HepG2 (cell line): Measurements from ENCODE around the gene DDC. TPM values are rescaled to one million over a fixed set of nuclear protein-coding genes. Genes with fewer than 3 reads are reported as not detected.

ENCODE experiments used
- ATAC-seq: fragments of 200-7000 bp; cut with Tn5 transposase; 3 replicates; pipeline ENCODE4 v1.9.1; 2020; ENCODE audit warnings: mild to moderate bottlenecking, moderate library complexity
- BruUV-seq: library from RNA; stranded (reverse); fragments of 400-500 nt; replicated peaks from 2 replicates; lab custom pipeline; 2021; lab: Mats Ljungman, UMichigan
- CTCF ChIA-PET: fragments of 300-600 bp; formaldehyde crosslinking; extraction: SDS; loops from one replicate; lab custom pipeline; 2021; ENCODE audit warnings: low total read pairs, inconsistent platforms, low intra/inter-chr PET ratio; lab: Yijun Ruan, JAX
- POLR2A ChIA-PET: fragments of 350-600 bp; sonication (Branson Sonifier 250); formaldehyde crosslinking; loops from one replicate; lab custom pipeline; 2020; ENCODE audit warnings: antibody characterized with exemption, inconsistent platforms; lab: Yijun Ruan, JAX
- DNase-seq: peaks from one replicate; pipeline ENCODE4 v3.0.0-alpha.2; 2015; ENCODE audit warnings: low spot score
- FAIRE-seq: peaks from 3 replicates; lab custom pipeline; 2011; peaks lifted over from hg19 to GRCh38; lab: Jason Lieb, UNC
- H2AFZ ChIP-seq: one replicate; pipeline ENCODE4 v1.6.1; 2011; ENCODE audit warnings: low read length, inconsistent platforms
- H3K27ac ChIP-seq: fragments of 300-600 bp; 3 replicates; pipeline ENCODE4 v1.8.0; 2011; ENCODE audit warnings: mixed run types, mild to moderate bottlenecking, mixed read lengths, low read length, inconsistent platforms; ENCODE audit not compliant: insufficient read depth; ENCODE audit errors: extremely low read length
- H3K27me3 ChIP-seq, 2 experiments: fragments of 200-600 bp in 1 of 2; 2 replicates in 1 of 2; 3 replicates in 1 of 2; pipeline versions ENCODE4 v1.6.0 to v1.8.0; 2011; ENCODE audit warnings: low read length in 2 of 2, mild to moderate bottlenecking in 2 of 2, moderate library complexity in 2 of 2, inconsistent platforms in 1 of 2; ENCODE audit not compliant: insufficient read depth in 2 of 2, control insufficient read depth in 1 of 2
- H3K36me3 ChIP-seq, 2 experiments: fragments of 200-600 bp in 1 of 2; replicated peaks in 1 of 2; 2 replicates in 1 of 2; 3 replicates in 1 of 2; pipeline versions ENCODE4 v1.5.1 to v1.8.0; 2011; ENCODE audit warnings: low read length in 2 of 2, inconsistent platforms in 1 of 2; ENCODE audit not compliant: insufficient read depth in 2 of 2, control insufficient read depth in 1 of 2
- H3K4me1 ChIP-seq: 2 replicates; pipeline ENCODE4 v1.5.1; 2012; ENCODE audit warnings: low read length, inconsistent platforms; ENCODE audit not compliant: insufficient read depth
- H3K4me2 ChIP-seq: 2 replicates; pipeline ENCODE4 v1.6.0; 2011; ENCODE audit warnings: low read depth, low read length, inconsistent platforms
- H3K4me3 ChIP-seq, 3 experiments: fragments of 200-600 bp in 1 of 3; sonication (generic), shearing (Covaris generic) in 1 of 3; replicated peaks in 1 of 3; 2 replicates each; pipeline ENCODE4 v1.5.1; 2011 to 2016; ENCODE audit warnings: low read length in 3 of 3, inconsistent platforms in 2 of 3, low read depth in 2 of 3, mild to moderate bottlenecking in 2 of 3, control low read depth in 1 of 3, mixed read lengths in 1 of 3; ENCODE audit not compliant: insufficient read depth in 1 of 3
- H3K79me2 ChIP-seq: one replicate; pipeline ENCODE4 v1.6.1; 2011; ENCODE audit warnings: low read length, inconsistent platforms; ENCODE audit not compliant: insufficient read depth
- H3K9ac ChIP-seq: 2 replicates; pipeline ENCODE4 v1.6.0; 2011; ENCODE audit warnings: mild to moderate bottlenecking, low read depth, low read length, inconsistent platforms; ENCODE audit not compliant: insufficient read depth
- H3K9me3 ChIP-seq: 2 replicates; pipeline ENCODE4 v1.5.1; 2012; ENCODE audit warnings: mild to moderate bottlenecking, low read length
- H4K20me1 ChIP-seq: 2 replicates; pipeline ENCODE4 v1.6.0; 2011; ENCODE audit warnings: inconsistent platforms, mild to moderate bottlenecking, low read length, moderate library complexity; ENCODE audit not compliant: insufficient read depth
- CENPT ChIP-seq: sonication (generic); formaldehyde crosslinking; IDR thresholded peaks from 2 replicates; pipeline ENCODE4 v1.8.0; 2022; ENCODE audit warnings: low read depth, mild to moderate bottlenecking, moderate library complexity, missing genetic modification reagents
- JARID2 ChIP-seq: sonication (generic); formaldehyde crosslinking; IDR thresholded peaks from 2 replicates; pipeline ENCODE4 v1.8.1; 2023; ENCODE audit warnings: missing genetic modification reagents, inconsistent platforms; ENCODE audit not compliant: insufficient replicate concordance
- MAFK ChIP-seq, 2 experiments: IDR thresholded peaks in 1 of 2; conservative IDR thresholded peaks in 1 of 2; 2 replicates each; pipeline ENCODE4 v1.6.1; 2011; ENCODE audit warnings: improper control_type of control experiment in 2 of 2, low read length in 2 of 2
- NCOR1 ChIP-seq: fragments of 200-600 bp; sonication (generic); IDR thresholded peaks from 2 replicates; pipeline ENCODE4 v1.7.0; 2017; ENCODE audit warnings: antibody characterized with exemption, low read length, borderline replicate concordance
- PHF8 ChIP-seq: sonication (generic); formaldehyde crosslinking; IDR thresholded peaks from 2 replicates; pipeline ENCODE4 v1.5.0; 2020; ENCODE audit warnings: missing genetic modification reagents
- SNAPC2 ChIP-seq: sonication (generic); formaldehyde crosslinking; IDR thresholded peaks from 2 replicates; pipeline ENCODE4 v1.8.1; 2022; ENCODE audit warnings: mild to moderate bottlenecking, missing genetic modification reagents
- SP2 ChIP-seq: sonication (generic); formaldehyde crosslinking; IDR thresholded peaks from 2 replicates; pipeline ENCODE4 v1.5.1; 2020; ENCODE audit warnings: mild to moderate bottlenecking, missing genetic modification reagents
- ZNF615 ChIP-seq: sonication (generic); formaldehyde crosslinking; IDR thresholded peaks from 2 replicates; pipeline ENCODE4 v1.5.0; 2020; ENCODE audit warnings: mild to moderate bottlenecking, missing genetic modification reagents, borderline replicate concordance
- ZNF7 ChIP-seq: IDR thresholded peaks from 2 replicates; pipeline ENCODE4 v1.6.1; 2016; ENCODE audit warnings: missing biosample characterization, missing genetic modification reagents
- ZNF777 ChIP-seq: sonication (generic); formaldehyde crosslinking; IDR thresholded peaks from 2 replicates; pipeline ENCODE4 v1.4.0; 2020; ENCODE audit warnings: missing genetic modification reagents
- ZNF790 ChIP-seq: sonication (generic); formaldehyde crosslinking; IDR thresholded peaks from 2 replicates; pipeline ENCODE4 v1.8.0; 2022; ENCODE audit warnings: missing genetic modification reagents, mild to moderate bottlenecking, borderline replicate concordance
- WGBS: methylation state at CpG from one replicate; pipeline ENCODE4 v1.1.6; 2017; ENCODE audit warnings: low lambda C conversion rate; 5-methylcytosine and 5-hydroxymethylcytosine counted together
- in situ Hi-C: cut with HindIII; loops from 2 replicates; pipeline ENCODE4 v1.10.0; 2017; ENCODE audit warnings: low pct_unique_long_range_greater_than_20kb; ENCODE audit not compliant: extremely low pct_ligation_motif_present
- intact Hi-C: fragments of 100-400 bp; cut with micrococcal nuclease; formaldehyde crosslinking; loops from one replicate; pipeline ENCODE4 v1.10.0; 2022; ENCODE audit not compliant: unreplicated experiment
- polyA plus RNA-seq, 8 experiments: library from polyadenylated mRNA; depleted of rRNA in 3 of 8; stranded (reverse) in 7 of 8; unstranded in 1 of 8; fragments of >200 nt; fragmentation: Illumina TruSeq in 4 of 8; extraction: Trizol in 4 of 8; gene quantifications; 2 replicates each; pipeline versions ENCODE4 v1.2.1 to v1.2.3, GENCODE V29; 2011 to 2016; ENCODE audit warnings: low read depth in 4 of 8, missing spikeins in 1 of 8, mixed read lengths in 1 of 8; ENCODE audit not compliant: insufficient read depth in 1 of 8
- total RNA-seq, 5 experiments: library from RNA; depleted of rRNA; stranded (reverse); fragments of >200 nt; fragmentation: Illumina TruSeq; extraction: Trizol; gene quantifications; 2 replicates each; pipeline ENCODE4 v1.2.3, GENCODE V29; 2016; ENCODE audit warnings: low read depth in 1 of 5
- TF ChIP-seq, protein P1 (sequence below): sonication (generic); formaldehyde crosslinking; IDR thresholded peaks from 2 replicates; pipeline ENCODE4 v1.8.0; 2022; ENCODE audit warnings: mild to moderate bottlenecking, missing genetic modification reagents, borderline replicate concordance
- TF ChIP-seq, protein P2 (sequence below): sonication (generic); formaldehyde crosslinking; IDR thresholded peaks from 2 replicates; pipeline ENCODE4 v1.4.0; 2020; ENCODE audit warnings: missing genetic modification reagents
- TF ChIP-seq, protein P3 (sequence below): sonication (generic); formaldehyde crosslinking; IDR thresholded peaks from 2 replicates; pipeline ENCODE4 v1.5.1; 2020; ENCODE audit warnings: missing genetic modification reagents, mild to moderate bottlenecking, borderline replicate concordance

Gene DDC
- total and polyA plus RNA-seq, 2 of the 13 experiments (the other 11 are each of a cell fraction or from before 2014, with no cell fraction given): 11.7 to 93.3 TPM

DNA sequence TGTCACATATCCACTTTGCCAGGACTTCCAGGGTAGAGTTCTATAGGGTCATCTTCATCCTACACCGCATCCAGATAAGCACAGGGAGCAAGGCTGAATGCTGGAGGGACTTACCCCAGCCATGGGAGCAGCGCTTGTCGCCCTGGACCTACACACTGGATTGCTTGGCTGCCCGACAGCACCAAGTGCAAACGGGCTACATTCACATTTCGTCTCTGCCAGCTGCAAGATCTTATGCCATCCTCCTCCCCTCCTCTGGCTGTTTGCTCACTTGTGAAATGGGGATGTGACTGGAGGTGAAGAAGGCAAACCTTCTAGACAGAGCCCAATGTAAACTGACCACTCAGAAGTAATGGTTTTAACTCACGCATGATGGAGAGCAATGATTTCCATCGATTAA, 1.0 kb downstream of the DDC start:
- Histone ChIP-seq H3K27ac (peak overlapping the region; percentile 83), H2AFZ (peak overlapping the region; percentile 59), H3K9ac (peak overlapping the region; percentile 62), H4K20me1 (no peaks in the 10 kb centered on the region), H3K36me3 (no peaks in the 10 kb centered on the region), H3K9me3 (no peaks in the 10 kb centered on the region), H3K4me3 (peak overlapping the region; percentile 50 to 68 (median 58)), H3K4me1 (peaks cover 71% of the 10 kb centered on the region), H3K4me2 (peak overlapping the region; percentile 87), H3K79me2 (peaks cover 25% of the 10 kb centered on the region), H3K27me3 (no peaks in the 10 kb centered on the region)
- intact Hi-C loops (loop anchor here (5.0 kb wide), 1 partner anchor 113 kb away; no protein-coding TSS in a partner anchor), in situ Hi-C loops (no loop called here)
- WGBS: 4% methylated on average over 8 of the region's 8 CpGs
- DNase-seq: no peak
- CTCF ChIA-PET: no interaction called here
- BruUV-seq: TSS peak; percentile 72
- FAIRE-seq: peak; percentile 44
- POLR2A ChIA-PET: interaction anchor here (1.1 to 1.7 kb wide), 2 partner anchors 25 to 36 kb away, joined by 3 to 11 read pairs; no protein-coding TSS in a partner anchor
- no peak for ATAC-seq
- TF ChIP-seq ZNF777 (CRISPR knock-in tag) (no peak), SP2 (CRISPR knock-in tag) (no peak), CENPT (CRISPR knock-in tag) (no peak), ZNF790 (CRISPR knock-in tag) (no peak), JARID2 (CRISPR knock-in tag) (no peak), PHF8 (CRISPR knock-in tag) (no peak), NCOR1 (no peak), SNAPC2 (CRISPR knock-in tag) (no peak), MAFK (conservative IDR thresholded peaks at IDR 0.05 in 1 of 2, IDR thresholded peaks at IDR 0.05 in 1 of 2; ENCODE audit: low read length in 2 of 2) (no peak), ZNF615 (CRISPR knock-in tag) (no peak), ZNF7 (CRISPR knock-in tag) (0 out of 2 replicates have a peak, but pooled peaks have one; percentile 47)
- TF ChIP-seq, protein P1, sequence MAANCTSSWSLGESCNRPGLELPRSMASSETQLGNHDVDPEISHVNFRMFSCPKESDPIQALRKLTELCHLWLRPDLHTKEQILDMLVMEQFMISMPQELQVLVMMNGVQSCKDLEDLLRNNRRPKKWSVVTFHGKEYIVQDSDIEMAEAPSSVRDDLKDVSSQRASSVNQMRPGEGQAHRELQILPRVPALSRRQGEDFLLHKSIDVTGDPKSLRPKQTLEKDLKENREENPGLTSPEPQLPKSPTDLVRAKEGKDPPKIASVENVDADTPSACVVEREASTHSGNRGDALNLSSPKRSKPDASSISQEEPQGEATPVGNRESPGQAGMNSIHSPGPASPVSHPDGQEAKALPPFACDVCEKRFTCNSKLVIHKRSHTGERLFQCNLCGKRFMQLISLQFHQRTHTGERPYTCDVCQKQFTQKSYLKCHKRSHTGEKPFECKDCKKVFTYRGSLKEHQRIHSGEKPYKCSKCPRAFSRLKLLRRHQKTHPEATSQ (CRISPR knock-in tag): no peak
- TF ChIP-seq, protein P2, sequence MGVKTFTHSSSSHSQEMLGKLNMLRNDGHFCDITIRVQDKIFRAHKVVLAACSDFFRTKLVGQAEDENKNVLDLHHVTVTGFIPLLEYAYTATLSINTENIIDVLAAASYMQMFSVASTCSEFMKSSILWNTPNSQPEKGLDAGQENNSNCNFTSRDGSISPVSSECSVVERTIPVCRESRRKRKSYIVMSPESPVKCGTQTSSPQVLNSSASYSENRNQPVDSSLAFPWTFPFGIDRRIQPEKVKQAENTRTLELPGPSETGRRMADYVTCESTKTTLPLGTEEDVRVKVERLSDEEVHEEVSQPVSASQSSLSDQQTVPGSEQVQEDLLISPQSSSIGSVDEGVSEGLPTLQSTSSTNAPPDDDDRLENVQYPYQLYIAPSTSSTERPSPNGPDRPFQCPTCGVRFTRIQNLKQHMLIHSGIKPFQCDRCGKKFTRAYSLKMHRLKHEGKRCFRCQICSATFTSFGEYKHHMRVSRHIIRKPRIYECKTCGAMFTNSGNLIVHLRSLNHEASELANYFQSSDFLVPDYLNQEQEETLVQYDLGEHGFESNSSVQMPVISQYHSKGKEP (CRISPR knock-in tag): no peak
- TF ChIP-seq, protein P3, sequence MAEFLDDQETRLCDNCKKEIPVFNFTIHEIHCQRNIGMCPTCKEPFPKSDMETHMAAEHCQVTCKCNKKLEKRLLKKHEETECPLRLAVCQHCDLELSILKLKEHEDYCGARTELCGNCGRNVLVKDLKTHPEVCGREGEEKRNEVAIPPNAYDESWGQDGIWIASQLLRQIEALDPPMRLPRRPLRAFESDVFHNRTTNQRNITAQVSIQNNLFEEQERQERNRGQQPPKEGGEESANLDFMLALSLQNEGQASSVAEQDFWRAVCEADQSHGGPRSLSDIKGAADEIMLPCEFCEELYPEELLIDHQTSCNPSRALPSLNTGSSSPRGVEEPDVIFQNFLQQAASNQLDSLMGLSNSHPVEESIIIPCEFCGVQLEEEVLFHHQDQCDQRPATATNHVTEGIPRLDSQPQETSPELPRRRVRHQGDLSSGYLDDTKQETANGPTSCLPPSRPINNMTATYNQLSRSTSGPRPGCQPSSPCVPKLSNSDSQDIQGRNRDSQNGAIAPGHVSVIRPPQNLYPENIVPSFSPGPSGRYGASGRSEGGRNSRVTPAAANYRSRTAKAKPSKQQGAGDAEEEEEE (CRISPR knock-in tag): no peak
